Midbrain (tissue), 1 donor: ENCODE measurements around the gene RNF217.
"Not testable (repeated sequence)": the region's sequence is repeated elsewhere in the genome, so short reads cannot be mapped to it uniquely, and the experiment has no call there.

ENCODE experiments used
- DNase-seq: peaks from one replicate; lab custom pipeline; 2025; lab: John Stamatoyannopoulos, UW

The RNF217 gene

GRCh38 chr6:125050663-125051318 is 88.6 kb downstream of the RNF217 start:
- no peak for DNase-seq

- DNase-seq, result no peak
Observed at GRCh38 chr6:125053809-125054208, 91.6 kb downstream of the RNF217 start.

- no peak for DNase-seq
Observed at GRCh38 chr6:125054331-125054730, 92.1 kb downstream of the RNF217 start.

GRCh38 chr6:125057392-125058246 is 95.4 kb downstream of the RNF217 start:
- DNase-seq, result no peak

- DNase-seq, result no peak
Observed at GRCh38 chr6:125058546-125058945, 96.3 kb downstream of the RNF217 start.

- no peak for DNase-seq
Observed at GRCh38 chr6:125063307-125063706, 101.1 kb downstream of the RNF217 start.

GRCh38 chr6:125066140-125066539 is 103.9 kb downstream of the RNF217 start:
- no peak for DNase-seq

- no peak for DNase-seq
Observed at GRCh38 chr6:125066964-125067363, 104.7 kb downstream of the RNF217 start.

- DNase-seq, result no peak
Observed at GRCh38 chr6:125067552-125067951, 105.3 kb downstream of the RNF217 start.

- no peak for DNase-seq
Observed at GRCh38 chr6:125073071-125073470, 110.8 kb downstream of the RNF217 start.

GRCh38 chr6:125074120-125074519 is 111.9 kb downstream of the RNF217 start:
- no peak for DNase-seq

GRCh38 chr6:125075073-125075472 is 112.8 kb downstream of the RNF217 start:
- DNase-seq, result not testable (repeated sequence)

GRCh38 chr6:125075741-125076481 is 113.7 kb downstream of the RNF217 start:
- DNase-seq, result no peak

- no peak for DNase-seq
Observed at GRCh38 chr6:125076482-125076742, 114.2 kb downstream of the RNF217 start.

- DNase-seq, result no peak
Observed at GRCh38 chr6:125077453-125077852, 115.2 kb downstream of the RNF217 start.

- DNase-seq, result no peak
Observed at GRCh38 chr6:125078602-125079321, 116.5 kb downstream of the RNF217 start.

GRCh38 chr6:125082908-125083683 is 120.9 kb downstream of the RNF217 start:
- DNase-seq, result no peak

GRCh38 chr6:125083684-125083990 is 121.4 kb downstream of the RNF217 start:
- no peak for DNase-seq

GRCh38 chr6:125086716-125087115 is 124.5 kb downstream of the RNF217 start:
- no peak for DNase-seq

GRCh38 chr6:125088963-125089362 is 126.7 kb downstream of the RNF217 start:
- DNase-seq, result no peak

- no peak for DNase-seq
Observed at GRCh38 chr6:125094563-125094962, 132.3 kb downstream of the RNF217 start.
